OCI-LY3 (cell line): ENCODE measurements around the gene SLC26A4.

ENCODE experiments used
- CTCF ChIP-seq: fragments of 200-600, 300-600 bp; sonication (generic); IDR thresholded peaks from 2 replicates; pipeline ENCODE4 v1.5.1; 2014; ENCODE audit warnings: antibody characterized with exemption, low read length, low read depth
- EZH2phosphoT487 ChIP-seq: fragments of 200-600 bp; shearing (Covaris generic); IDR thresholded peaks from 2 replicates; pipeline ENCODE4 v1.6.1; 2018; ENCODE audit warnings: antibody characterized with exemption, mixed run types, low read depth

- TF ChIP-seq CTCF: no peak
- no peak for TF ChIP-seq EZH2phosphoT487
Observed at GRCh38 chr7:107690084-107690483, 29.5 kb downstream of the SLC26A4 start.
